ENCODE measurements around the gene NSG1. TPM values are rescaled to one million over a fixed set of nuclear protein-coding genes. Genes with fewer than 3 reads are reported as not detected.

NSG1 gene
- total and polyA plus RNA-seq, 2 experiments from 2014 or later: 0.31 to 0.86 TPM

GRCh38 chr4:4407299-4408131 is 20.6 kb downstream of the NSG1 start:
- Histone ChIP-seq H3K9ac (no peak overlapping the region), H2AFZ (no peak overlapping the region), H3K9me3 (ENCODE audit: low read depth) (no peaks in the 10 kb centered on the region), H3K4me3 (no peak overlapping the region), H3K4me2 (ENCODE audit: unreplicated experiment) (no peak overlapping the region), H4K20me1 (ENCODE audit: insufficient read depth) (no peaks in the 10 kb centered on the region), H3K79me2 (ENCODE audit: insufficient read depth) (no peaks in the 10 kb centered on the region), H3K4me1 (ENCODE audit: insufficient read depth) (no peaks in the 10 kb centered on the region), H3K27me3 (replicated peaks; ENCODE audit: insufficient read depth) (peaks cover 16% of the 10 kb centered on the region; the same call in 1 of the 2 replicates), H3F3A (ENCODE audit: insufficient read depth) (no peaks in the 10 kb centered on the region), H3K9me2 (ENCODE audit: insufficient read depth) (no peaks in the 10 kb centered on the region), H3K36me3 (ENCODE audit: low read depth) (no peaks in the 10 kb centered on the region), H3K27ac (no peak overlapping the region)
- 45% methylated on average over 18 to 19 of the region's 19 CpGs for whole genome bisulfite sequencing, 2 experiments (ENCODE audit: low coverage in 1 of 2, low lambda C conversion rate in 2 of 2, missing lambda C conversion rate in 2 of 2)
- TF ChIP-seq EZH2 (IDR thresholded peaks at IDR 0.05; ENCODE audit: insufficient read depth, poor library complexity, severe bottlenecking): no peak
- no peak for TF ChIP-seq EZH2phosphoT487 (IDR thresholded peaks at IDR 0.05; ENCODE audit: insufficient read depth, low read depth)
- no peak for DNase-seq
- in situ Hi-C loops (cut with MboI): no loop called here

- H3K4me3 ChIP-seq: no peak overlapping the region
- H3K36me3 ChIP-seq (ENCODE audit: low read depth): no peaks in the 10 kb centered on the region
- H2AFZ ChIP-seq: no peak overlapping the region
- H3K4me2 ChIP-seq (ENCODE audit: unreplicated experiment): no peak overlapping the region
- H3K79me2 ChIP-seq (ENCODE audit: insufficient read depth): no peaks in the 10 kb centered on the region
- in situ Hi-C loops (cut with MboI): no loop called here
- no peak for TF ChIP-seq EZH2phosphoT487 (IDR thresholded peaks at IDR 0.05; ENCODE audit: insufficient read depth, low read depth)
- TF ChIP-seq EZH2 (IDR thresholded peaks at IDR 0.05; ENCODE audit: insufficient read depth, poor library complexity, severe bottlenecking): no peak
- no peak for DNase-seq
- H3K9me2 ChIP-seq (ENCODE audit: insufficient read depth): no peaks in the 10 kb centered on the region
- H3K4me1 ChIP-seq (ENCODE audit: insufficient read depth): no peaks in the 10 kb centered on the region
- WGBS, 2 experiments (ENCODE audit: low coverage in 1 of 2, low lambda C conversion rate in 2 of 2, missing lambda C conversion rate in 2 of 2): 22 to 24% methylated on average over 13 of the region's 13 CpGs
- H3K9me3 ChIP-seq (ENCODE audit: low read depth): no peaks in the 10 kb centered on the region
- no peak overlapping the region for H3K9ac ChIP-seq
- H3K27ac ChIP-seq: no peak overlapping the region
- no peaks in the 10 kb centered on the region for H3F3A ChIP-seq (ENCODE audit: insufficient read depth)
- H3K27me3 ChIP-seq (replicated peaks; ENCODE audit: insufficient read depth): peaks cover 16% of the 10 kb centered on the region; the same call in 1 of the 2 replicates
- no peaks in the 10 kb centered on the region for H4K20me1 ChIP-seq (ENCODE audit: insufficient read depth)
Observed at GRCh38 chr4:4408132-4408523, 21.2 kb downstream of the NSG1 start.

GRCh38 chr4:4408576-4409335 is 21.9 kb downstream of the NSG1 start:
- Histone ChIP-seq H3F3A (ENCODE audit: insufficient read depth) (no peaks in the 10 kb centered on the region), H3K36me3 (ENCODE audit: low read depth) (no peaks in the 10 kb centered on the region), H3K27ac (no peak overlapping the region), H4K20me1 (ENCODE audit: insufficient read depth) (no peaks in the 10 kb centered on the region), H3K4me1 (ENCODE audit: insufficient read depth) (no peaks in the 10 kb centered on the region), H3K9me3 (ENCODE audit: low read depth) (no peaks in the 10 kb centered on the region), H3K27me3 (replicated peaks; ENCODE audit: insufficient read depth) (peaks cover 16% of the 10 kb centered on the region; the same call in 1 of the 2 replicates), H3K4me3 (no peak overlapping the region), H2AFZ (no peak overlapping the region), H3K9ac (no peak overlapping the region), H3K79me2 (ENCODE audit: insufficient read depth) (no peaks in the 10 kb centered on the region), H3K4me2 (ENCODE audit: unreplicated experiment) (no peak overlapping the region), H3K9me2 (ENCODE audit: insufficient read depth) (no peaks in the 10 kb centered on the region)
- DNase-seq: no peak
- in situ Hi-C loops (cut with MboI): no loop called here
- WGBS, 2 experiments (ENCODE audit: low coverage in 1 of 2, low lambda C conversion rate in 2 of 2, missing lambda C conversion rate in 2 of 2): 50 to 53% methylated on average over 23 of the region's 23 CpGs
- TF ChIP-seq EZH2 (IDR thresholded peaks at IDR 0.05; ENCODE audit: insufficient read depth, poor library complexity, severe bottlenecking) (no peak), EZH2phosphoT487 (IDR thresholded peaks at IDR 0.05; ENCODE audit: insufficient read depth, low read depth) (no peak)

DNA sequence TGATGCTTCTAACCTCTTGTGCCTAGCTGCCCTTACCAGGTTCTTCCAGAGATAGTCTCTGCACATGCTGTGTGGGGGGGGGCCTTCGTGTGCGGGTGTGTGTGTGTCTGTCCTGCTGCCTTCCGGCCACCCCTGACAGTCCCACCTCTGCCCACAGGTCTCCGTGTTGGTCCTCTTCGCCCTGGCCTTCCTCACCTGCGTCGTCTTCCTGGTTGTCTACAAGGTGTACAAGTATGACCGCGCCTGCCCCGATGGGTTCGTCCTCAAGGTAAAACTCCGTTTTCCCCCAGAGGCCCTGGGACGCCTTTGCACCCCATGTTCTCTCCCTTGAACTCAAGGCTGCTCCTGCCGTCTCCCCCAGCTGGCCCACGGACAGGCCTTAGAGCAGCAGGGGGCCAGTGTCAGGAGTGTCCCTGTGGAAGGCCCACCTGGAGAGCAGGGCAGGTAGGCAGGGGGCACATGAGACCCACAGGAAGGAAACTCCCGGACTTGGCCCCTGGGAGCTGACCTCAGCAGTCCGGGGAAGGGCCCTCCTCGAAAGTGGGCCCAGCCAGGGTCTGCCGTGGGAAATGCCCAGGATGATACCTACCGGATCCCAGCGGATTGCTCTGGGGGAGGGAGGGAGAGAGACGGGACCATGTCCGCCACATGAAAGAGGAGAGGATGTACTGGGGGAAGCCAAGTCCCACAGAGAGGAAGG is 22.7 kb downstream of the NSG1 start:
- Histone ChIP-seq H3K9ac (no peak overlapping the region), H3K4me1 (ENCODE audit: insufficient read depth) (no peaks in the 10 kb centered on the region), H3K27me3 (replicated peaks; ENCODE audit: insufficient read depth) (peaks cover 8% of the 10 kb centered on the region; the same call in 1 of the 2 replicates), H3F3A (ENCODE audit: insufficient read depth) (no peaks in the 10 kb centered on the region), H3K9me2 (ENCODE audit: insufficient read depth) (no peaks in the 10 kb centered on the region), H3K4me2 (ENCODE audit: unreplicated experiment) (no peak overlapping the region), H3K79me2 (ENCODE audit: insufficient read depth) (no peaks in the 10 kb centered on the region), H3K36me3 (ENCODE audit: low read depth) (no peaks in the 10 kb centered on the region), H4K20me1 (ENCODE audit: insufficient read depth) (no peaks in the 10 kb centered on the region), H3K9me3 (ENCODE audit: low read depth) (no peaks in the 10 kb centered on the region), H3K27ac (no peak overlapping the region), H3K4me3 (no peak overlapping the region), H2AFZ (no peak overlapping the region)
- in situ Hi-C loops (cut with MboI): no loop called here
- no peak for DNase-seq
- 68 to 71% methylated on average over 19 to 23 of the region's 23 CpGs for WGBS, 2 experiments (ENCODE audit: low coverage in 1 of 2, low lambda C conversion rate in 2 of 2, missing lambda C conversion rate in 2 of 2)
- TF ChIP-seq EZH2 (IDR thresholded peaks at IDR 0.05; ENCODE audit: insufficient read depth, poor library complexity, severe bottlenecking): no peak
- TF ChIP-seq EZH2phosphoT487 (IDR thresholded peaks at IDR 0.05; ENCODE audit: insufficient read depth, low read depth): no peak

All from GM23248 (cell line).